Hematopoietic multipotent progenitor cell treated with erythropoietin and hydrocortisone succinate and interleukin-3 and kit ligand, for 4 days (in vitro differentiated cells): ENCODE data around the gene OR2V1.
A peak's percentile ranks its signal among the peaks of the same experiment; 100 is the strongest.
"Not testable (repeated sequence)": the region's sequence is repeated elsewhere in the genome, so short reads cannot be mapped to it uniquely, and the experiment has no call there.

Source experiments
- DNase-seq: peaks from one replicate; pipeline ENCODE4 v3.0.0-alpha.2; 2015

OR2V1 gene

GRCh38 chr5:181160152-181160754 lies 29.3 kb upstream of the OR2V1 start:
- peak; percentile 45 for DNase-seq

- peak; percentile 90 for DNase-seq
Measured at GRCh38 chr5:181159286-181160151, 28.6 kb upstream of the OR2V1 start.

- no peak for DNase-seq
Measured at GRCh38 chr5:181158869-181159268, 27.9 kb upstream of the OR2V1 start.

GRCh38 chr5:181156758-181157157 lies 25.8 kb upstream of the OR2V1 start:
- no peak for DNase-seq

- DNase-seq, result no peak
Measured at GRCh38 chr5:181153814-181154213, 22.8 kb upstream of the OR2V1 start.

GRCh38 chr5:181152406-181152805 lies 21.4 kb upstream of the OR2V1 start:
- DNase-seq, result no peak

GRCh38 chr5:181151146-181151545 lies 20.2 kb upstream of the OR2V1 start:
- DNase-seq, result no peak

GRCh38 chr5:181149806-181150733 lies 19.1 kb upstream of the OR2V1 start:
- DNase-seq, result no peak

- DNase-seq, result no peak
Measured at GRCh38 chr5:181149355-181149754, 18.4 kb upstream of the OR2V1 start.

GRCh38 chr5:181146927-181147636 lies 16.1 kb upstream of the OR2V1 start, which contains the start of gene OR2V2:
Gene OR2V2, plus strand, starts transcription at chr5:181147586. Its CDS starts 7,357 bp downstream, at chr5:181154943.
- DNase-seq, result not testable (repeated sequence)

- DNase-seq, result no peak
Measured at GRCh38 chr5:181145133-181145532, 14.2 kb upstream of the OR2V1 start.

GRCh38 chr5:181142054-181142453 lies 11.1 kb upstream of the OR2V1 start:
- no peak for DNase-seq

GRCh38 chr5:181140766-181141165 lies 9.8 kb upstream of the OR2V1 start:
- DNase-seq, result no peak

GRCh38 chr5:181138258-181138657 lies 7.3 kb upstream of the OR2V1 start:
- DNase-seq, result no peak

GRCh38 chr5:181136361-181136955 lies 5.5 kb upstream of the OR2V1 start:
- no peak for DNase-seq

- DNase-seq, result no peak
Measured at GRCh38 chr5:181134259-181134658, 3.3 kb upstream of the OR2V1 start.

- peak; percentile 79 for DNase-seq
Measured at GRCh38 chr5:181133610-181134231, 2.8 kb upstream of the OR2V1 start.

- no peak for DNase-seq
Measured at GRCh38 chr5:181133083-181133482, 2.1 kb upstream of the OR2V1 start.

- DNase-seq, result no peak
Measured at GRCh38 chr5:181131514-181131913, 545 bp upstream of the OR2V1 start.

- DNase-seq, result not testable (repeated sequence)
Measured at GRCh38 chr5:181130081-181130480, 888 bp downstream of the OR2V1 start.

GRCh38 chr5:181129601-181130000 lies 1.4 kb downstream of the OR2V1 start:
- no peak for DNase-seq
